Forelimb muscle (tissue), 1 donor: Measurements from ENCODE around the gene DAB1. TPM values are rescaled to one million over a fixed set of nuclear protein-coding genes. Genes with fewer than 3 reads are reported as not detected.

Experiments
- DNase-seq: peaks from one replicate; pipeline ENCODE4 v3.0.0-alpha.2; 2013; ENCODE audit warnings: low read depth
- polyA plus RNA-seq: library from polyadenylated mRNA; unstranded; fragments of 120-200 nt; gene quantifications from one replicate; pipeline ENCODE4 v1.2.1, GENCODE V29; 2013; ENCODE audit not compliant: insufficient read length

DAB1 gene
- polyA plus RNA-seq, 1 donor: 3.6 TPM

- no peak for DNase-seq
Measured at GRCh38 chr1:57276918-57277317, 146.9 kb downstream of the DAB1 start.

DNA sequence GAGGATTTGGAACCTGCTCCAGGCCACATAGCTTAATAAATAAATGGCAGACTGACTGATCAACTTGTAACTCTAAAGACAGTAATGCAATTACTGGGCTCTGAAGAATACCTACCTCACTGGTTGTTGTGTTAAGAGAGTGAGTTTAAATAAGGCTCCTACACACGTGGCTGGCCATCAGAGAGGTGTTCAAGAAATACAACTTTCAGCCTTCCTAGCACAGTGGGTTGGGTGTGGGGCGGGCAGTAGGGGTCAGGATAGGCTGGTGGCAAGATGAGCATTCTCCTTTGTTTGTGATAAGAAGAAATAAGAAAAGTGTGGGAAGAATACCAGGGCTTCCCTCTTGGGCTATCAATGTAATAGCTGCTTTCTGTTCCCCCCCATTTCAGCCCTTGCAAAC, 151.3 kb downstream of the DAB1 start:
- no peak for DNase-seq

DNA sequence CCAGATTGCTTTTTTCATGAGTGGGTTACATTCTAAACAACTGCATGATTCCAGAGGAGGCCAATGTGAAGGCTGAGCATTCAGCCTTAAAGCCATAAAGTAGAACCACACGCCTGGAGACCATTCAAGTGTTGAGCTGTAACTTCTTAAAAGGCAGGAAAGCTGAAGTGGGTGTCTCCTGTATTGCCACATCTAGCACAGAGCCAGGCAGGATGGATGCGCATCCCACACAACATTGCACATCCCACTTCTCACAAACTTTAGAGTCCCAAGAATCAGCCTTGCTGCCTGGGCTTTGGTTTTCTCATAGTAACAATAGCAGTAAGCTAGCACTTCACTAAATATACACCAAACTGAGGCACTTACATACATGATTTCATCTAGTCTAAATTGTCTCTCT, 151.7 kb downstream of the DAB1 start:
- DNase-seq: no peak

GRCh38 chr1:57270927-57271698, 152.7 kb downstream of the DAB1 start:
- no peak for DNase-seq

DNA sequence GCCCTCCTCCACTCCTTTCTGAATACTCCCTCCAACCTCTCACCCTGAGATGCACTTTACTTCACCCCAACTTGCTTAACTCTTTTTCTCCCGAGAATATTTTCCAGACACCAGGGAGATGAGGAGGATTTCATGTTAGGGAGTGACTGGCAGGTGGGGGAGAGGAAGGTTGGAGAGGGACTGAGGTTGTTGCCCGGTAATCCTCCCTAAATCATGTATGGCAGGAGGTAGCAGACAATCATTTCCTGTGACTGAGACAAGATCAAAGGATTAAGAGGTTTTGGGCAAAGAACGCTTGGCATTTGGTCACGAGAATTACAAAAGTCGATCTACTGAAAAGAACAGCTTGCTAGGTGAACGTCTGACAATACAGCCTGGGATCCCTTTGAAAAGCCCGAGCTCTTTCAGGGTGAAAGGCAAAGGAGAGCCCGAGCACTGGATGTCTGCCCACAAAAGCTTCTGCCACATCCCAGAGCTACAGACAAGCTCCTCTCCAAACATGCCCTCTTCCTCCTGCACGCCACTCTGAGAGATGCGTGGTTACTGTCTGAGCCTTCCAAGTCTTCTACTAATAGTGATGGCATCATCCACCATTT, 154.1 kb downstream of the DAB1 start:
- DNase-seq: no peak

DNA sequence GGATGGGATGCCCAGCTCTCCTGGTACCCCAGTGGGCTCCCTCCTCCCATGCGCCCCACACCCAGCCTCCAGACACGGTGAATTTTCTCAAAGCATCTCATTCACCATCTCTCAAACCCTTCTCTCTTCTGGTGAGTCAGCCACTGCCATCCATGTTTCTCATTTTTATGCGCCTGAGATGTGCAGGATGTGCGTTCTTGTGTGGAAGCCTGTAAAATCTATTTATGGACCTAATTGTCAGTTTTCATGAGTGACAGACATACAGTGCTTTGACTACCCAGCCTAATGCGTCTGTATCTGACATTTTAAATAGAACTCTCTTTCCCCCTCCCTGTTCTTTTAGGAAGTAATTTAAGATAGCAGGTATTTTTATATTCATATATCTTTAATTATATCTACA, 158.8 kb downstream of the DAB1 start:
- DNase-seq: no peak

- no peak for DNase-seq
Measured at GRCh38 chr1:57262472-57262871, 161.4 kb downstream of the DAB1 start.

- DNase-seq: no peak
Measured at GRCh38 chr1:57258557-57259325, 165.1 kb downstream of the DAB1 start.

DNA sequence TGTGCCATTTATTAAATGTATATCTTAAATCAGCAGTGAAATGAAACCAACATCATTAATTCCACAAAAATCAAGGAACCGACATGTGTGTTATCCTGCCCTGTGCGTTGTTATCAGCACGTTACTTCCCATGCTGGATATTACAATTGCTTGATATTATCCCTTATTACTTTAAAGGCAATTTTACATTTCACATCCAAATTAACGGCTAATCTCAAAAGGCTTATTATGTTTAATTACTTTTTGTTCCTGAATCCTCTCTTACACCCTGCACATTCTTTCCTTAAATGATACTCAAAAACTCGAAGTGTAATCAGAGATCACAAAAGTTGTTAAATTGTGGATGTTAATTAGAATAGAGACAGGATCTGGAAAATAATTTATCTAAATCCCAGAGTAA, 167.9 kb downstream of the DAB1 start:
- no peak for DNase-seq

GRCh38 chr1:57254022-57254421, 169.8 kb downstream of the DAB1 start:
- no peak for DNase-seq

DNA sequence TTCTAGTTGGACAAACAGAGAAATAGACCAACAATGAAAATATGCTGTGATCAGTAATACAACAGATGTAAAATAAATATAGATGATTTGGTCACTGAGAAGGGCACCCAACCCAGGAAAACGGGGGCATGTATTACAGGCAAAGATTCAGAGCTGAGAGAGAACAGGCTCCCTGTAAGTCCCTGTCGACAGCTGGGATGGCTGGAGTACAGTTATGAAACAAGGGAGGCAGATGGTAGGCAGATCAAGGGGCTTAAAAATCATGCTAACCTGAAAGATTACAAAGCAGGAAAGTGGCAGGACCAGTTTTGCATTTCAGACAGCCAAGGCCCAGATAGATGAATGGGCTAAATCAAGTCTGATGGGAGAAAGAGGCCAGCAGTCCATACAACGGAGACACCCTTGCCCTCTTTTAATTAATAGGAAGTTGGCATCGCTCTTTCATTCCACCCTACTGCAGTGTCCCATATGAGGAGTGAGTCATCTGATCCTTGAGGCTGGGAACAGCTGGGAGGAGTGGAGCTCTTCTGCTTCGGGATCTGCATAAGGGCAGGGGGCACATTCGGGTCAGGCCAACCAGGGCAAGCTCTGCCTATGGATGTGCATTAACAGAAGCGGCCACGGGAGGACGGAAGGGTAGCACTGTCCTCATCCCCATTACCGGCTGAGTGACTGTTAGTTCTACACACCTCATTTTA, 171.1 kb downstream of the DAB1 start:
- no peak for DNase-seq

DNA sequence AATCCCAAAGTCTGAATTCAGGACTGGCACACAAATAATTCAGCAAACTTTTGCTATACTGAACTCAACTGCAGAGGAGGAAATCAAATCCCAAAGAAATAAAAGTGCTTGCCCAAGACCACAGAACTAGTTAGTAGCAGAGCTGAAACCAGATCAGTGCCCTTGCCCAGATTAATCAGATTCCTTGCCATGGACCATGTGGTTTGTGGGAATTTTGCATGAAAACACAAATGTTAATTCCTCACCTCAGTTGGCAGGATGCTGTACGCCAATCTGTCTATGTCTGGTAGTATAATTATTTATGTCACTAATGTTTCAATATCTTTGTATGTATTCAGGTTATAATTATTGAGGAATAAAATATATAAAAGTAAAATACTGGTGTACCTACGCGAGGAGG, 173.8 kb downstream of the DAB1 start:
- DNase-seq: no peak

- no peak for DNase-seq
Measured at GRCh38 chr1:57249511-57249910, 174.3 kb downstream of the DAB1 start.

GRCh38 chr1:57248830-57249229, 175.0 kb downstream of the DAB1 start:
- no peak for DNase-seq

DNA sequence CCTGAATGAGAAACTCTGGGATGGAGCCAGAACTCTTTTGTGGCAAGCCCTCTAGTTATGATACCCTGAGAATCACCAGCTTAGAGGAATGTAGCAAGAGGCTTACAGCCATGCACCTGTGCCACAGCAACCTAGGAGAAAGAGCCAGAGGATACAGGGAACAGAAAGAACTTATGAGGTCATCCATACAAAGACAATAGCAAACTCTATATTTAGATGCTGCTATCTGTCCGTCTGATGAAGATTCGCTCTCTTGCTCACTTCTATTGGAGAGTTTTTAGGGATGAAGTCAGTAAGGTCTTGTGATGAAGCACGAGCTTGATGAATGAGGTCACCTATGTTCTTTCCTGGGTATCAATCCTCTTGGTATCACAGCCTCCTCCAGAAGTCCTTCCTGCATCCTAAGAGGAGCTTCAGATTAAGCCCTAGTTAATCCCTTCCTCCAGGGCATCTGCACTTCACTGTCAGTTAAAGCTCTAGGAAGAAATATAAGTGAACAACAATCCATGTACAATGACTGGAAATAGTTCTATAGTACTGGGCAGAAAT, 185.6 kb downstream of the DAB1 start:
- no peak for DNase-seq

GRCh38 chr1:57235730-57236510, 187.9 kb downstream of the DAB1 start:
- DNase-seq: no peak

- DNase-seq: no peak
Measured at GRCh38 chr1:57234459-57234858, 189.4 kb downstream of the DAB1 start.

DNA sequence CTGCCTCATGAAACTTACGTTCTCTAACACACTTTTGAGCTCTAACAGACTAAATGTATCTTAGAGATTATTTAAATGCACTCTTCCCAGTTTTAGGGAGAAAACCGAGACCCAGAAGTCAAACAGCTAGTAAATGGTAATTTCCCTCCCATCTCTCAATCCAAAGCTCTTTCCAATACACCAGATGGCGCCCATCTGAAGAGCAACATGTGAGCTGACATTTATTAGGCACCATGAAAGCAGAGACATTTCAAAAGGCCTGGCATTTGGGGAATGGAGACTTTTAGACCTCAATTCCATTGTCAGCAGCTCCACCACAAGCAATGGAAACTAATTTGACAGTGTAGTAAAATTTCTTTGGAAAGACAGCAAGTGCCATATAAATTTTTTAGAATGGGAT, 191.4 kb downstream of the DAB1 start:
- DNase-seq: no peak

DNA sequence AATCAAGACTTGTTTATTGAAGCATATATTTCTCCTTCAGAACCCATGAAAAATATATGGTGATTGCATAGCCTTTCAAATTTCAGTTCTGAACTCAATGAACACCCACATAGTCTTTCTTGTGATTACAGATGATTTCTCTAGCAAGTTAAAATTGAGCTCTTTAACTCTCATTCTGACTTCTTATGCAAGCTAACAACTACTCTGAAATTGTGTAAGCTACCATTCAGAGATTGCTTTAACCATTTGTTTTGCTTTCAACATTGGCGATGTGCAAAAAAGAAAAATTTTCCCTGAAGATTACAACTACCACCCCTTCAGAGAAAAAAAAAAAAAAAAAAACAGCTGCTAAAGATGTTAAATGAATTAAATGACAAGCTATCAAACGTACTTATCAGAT, 193.9 kb downstream of the DAB1 start:
- DNase-seq: no peak

DNA sequence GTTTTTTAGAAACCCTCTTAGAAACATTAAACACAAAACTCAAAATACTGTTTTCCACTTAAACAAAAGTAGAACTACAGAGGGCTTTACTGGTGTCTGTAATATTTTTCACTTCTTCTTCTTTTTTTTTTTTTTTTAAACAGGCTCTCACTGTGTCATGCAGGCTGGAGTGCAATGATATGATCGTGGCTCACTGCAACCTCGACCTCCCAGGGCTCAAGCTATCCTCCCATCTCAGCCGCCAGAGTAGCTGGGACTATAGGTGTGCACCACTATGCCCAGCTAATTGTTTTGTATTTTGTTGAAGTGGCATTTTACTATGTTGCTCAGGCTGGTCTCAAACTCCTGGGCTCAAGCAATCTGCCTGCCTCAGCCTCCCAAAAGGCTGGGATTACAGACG, 194.8 kb downstream of the DAB1 start:
- no peak for DNase-seq

DNA sequence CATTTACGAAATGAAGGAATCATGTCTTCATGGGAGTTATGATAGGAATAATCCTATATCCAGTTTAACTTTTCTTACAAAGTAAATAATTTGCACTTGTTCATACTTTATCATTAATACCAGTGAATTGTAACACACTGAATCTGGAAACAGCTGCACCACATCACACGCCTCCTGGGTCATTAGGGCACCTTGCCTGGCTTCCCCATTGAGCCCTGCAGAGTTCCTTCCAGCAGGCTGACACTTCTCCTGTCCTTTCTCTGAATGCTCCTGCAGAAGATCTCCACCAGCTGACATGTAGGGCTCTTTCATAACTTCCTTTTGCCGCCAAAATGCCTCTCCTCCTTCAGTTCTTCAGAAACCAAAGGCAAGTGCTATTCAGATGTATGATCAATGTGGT, 201.1 kb downstream of the DAB1 start:
- DNase-seq: no peak
